ENCODE results near the gene KLHL2. TPM values are rescaled to one million over a fixed set of nuclear protein-coding genes. Genes with fewer than 3 reads are reported as not detected.
"Not testable (repeated sequence)": the region's sequence is repeated elsewhere in the genome, so short reads cannot be mapped to it uniquely, and the experiment has no call there.

Gene KLHL2, protein sequence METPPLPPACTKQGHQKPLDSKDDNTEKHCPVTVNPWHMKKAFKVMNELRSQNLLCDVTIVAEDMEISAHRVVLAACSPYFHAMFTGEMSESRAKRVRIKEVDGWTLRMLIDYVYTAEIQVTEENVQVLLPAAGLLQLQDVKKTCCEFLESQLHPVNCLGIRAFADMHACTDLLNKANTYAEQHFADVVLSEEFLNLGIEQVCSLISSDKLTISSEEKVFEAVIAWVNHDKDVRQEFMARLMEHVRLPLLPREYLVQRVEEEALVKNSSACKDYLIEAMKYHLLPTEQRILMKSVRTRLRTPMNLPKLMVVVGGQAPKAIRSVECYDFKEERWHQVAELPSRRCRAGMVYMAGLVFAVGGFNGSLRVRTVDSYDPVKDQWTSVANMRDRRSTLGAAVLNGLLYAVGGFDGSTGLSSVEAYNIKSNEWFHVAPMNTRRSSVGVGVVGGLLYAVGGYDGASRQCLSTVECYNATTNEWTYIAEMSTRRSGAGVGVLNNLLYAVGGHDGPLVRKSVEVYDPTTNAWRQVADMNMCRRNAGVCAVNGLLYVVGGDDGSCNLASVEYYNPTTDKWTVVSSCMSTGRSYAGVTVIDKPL
- 10 to 100 TPM; 27.4 to 28.6 TPM for total RNA-seq

DNA sequence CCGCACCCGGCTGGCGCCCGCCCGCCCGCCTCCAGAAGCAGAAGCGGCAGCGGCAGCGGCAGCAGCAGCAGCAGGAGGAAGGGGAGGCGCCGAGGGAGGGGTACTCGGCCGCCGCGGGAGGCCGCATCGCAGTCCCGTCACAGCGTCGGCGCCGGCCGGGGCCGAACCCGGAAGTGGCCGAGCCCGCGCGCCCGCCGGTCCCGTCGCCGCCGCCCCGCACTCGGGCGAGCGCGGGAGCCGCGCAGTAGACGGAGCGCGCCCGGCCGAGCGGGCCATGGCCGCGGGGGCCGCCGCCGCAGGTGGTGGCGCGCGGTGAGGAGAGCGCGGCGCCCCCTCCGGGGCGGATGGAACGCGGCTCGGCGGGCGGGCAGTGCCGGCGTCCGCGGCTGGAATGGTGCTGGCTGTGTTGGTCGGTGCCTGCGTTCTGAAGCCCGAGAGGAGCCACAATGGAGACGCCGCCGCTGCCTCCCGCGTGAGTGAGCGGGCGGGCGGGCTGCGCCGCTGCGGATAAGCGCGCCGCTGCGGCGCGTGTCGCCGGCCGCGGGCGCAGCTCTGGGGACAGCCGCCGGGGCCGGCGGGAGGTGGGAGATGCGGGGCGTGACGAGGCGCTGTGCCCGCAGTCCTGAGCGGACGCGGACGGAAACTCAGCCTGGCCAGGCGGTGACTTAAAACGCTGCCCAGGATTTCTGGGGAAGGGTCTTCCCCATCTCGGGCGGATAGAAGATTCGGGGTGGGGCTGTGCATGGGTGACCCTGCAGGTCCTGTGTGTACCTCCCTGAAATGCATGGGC is at the start of gene KLHL2:
TSS of gene KLHL2 (plus strand) at position 131 of the 790 bp plus-strand sequence. CDS start at position 447, 316 bp downstream.
- POLR2A ChIA-PET: interaction anchor here (1.0 to 1.8 kb wide), 2 partner anchors 10 to 116 kb away, joined by 4 read pairs; no protein-coding TSS in a partner anchor
- H3K9me3 Mint-ChIP-seq: no peaks in the 10 kb centered on the region
- peak within 1 kb of the TSS; percentile 89 for H3K4me3 Mint-ChIP-seq
- H3K27me3 Mint-ChIP-seq: no peaks in the 10 kb centered on the region
- H3K27ac Mint-ChIP-seq: peak within 1 kb of the TSS; percentile 79
- peaks cover 16% of the 10 kb centered on the region for H3K36me3 Mint-ChIP-seq (ENCODE audit: low read depth)
- DNase-seq: peak; percentile 77
- H3K4me1 Mint-ChIP-seq: peaks cover 67% of the 10 kb centered on the region
- CTCF ChIA-PET: interaction anchor here (1.6 kb wide), 1 partner anchor 95 kb away, joined by 5 read pairs; the partner anchor contains the start of gene TMEM192

DNA sequence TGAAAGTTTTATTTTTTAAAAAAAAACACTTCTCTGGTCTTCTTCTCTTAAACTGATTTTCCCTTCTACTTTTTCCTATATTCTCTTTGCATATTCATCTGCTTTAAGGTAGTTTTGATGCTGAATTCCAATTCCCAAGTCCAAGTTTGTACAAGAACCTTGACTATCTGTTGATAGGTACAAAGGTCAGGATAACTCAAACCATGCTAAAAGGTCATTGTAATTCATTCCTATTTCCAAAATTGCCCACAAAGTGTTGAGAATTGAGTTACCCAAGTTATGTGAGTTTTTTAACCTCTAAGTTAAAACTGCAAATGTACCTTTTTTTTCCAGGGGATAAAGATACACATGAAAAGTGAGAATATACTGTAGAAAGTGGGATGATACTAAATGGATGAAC is 48.6 kb upstream of the KLHL2 start:
- POLR2A ChIA-PET: no interaction called here
- Mint-ChIP-seq H3K36me3 (ENCODE audit: low read depth) (no peaks in the 10 kb centered on the region), H3K27me3 (peaks cover 16% of the 10 kb centered on the region), H3K4me1 (no peaks in the 10 kb centered on the region), H3K9me3 (peaks cover 3% of the 10 kb centered on the region), H3K4me3 (no peak overlapping the region), H3K27ac (no peak overlapping the region)
- CTCF ChIA-PET: no interaction called here
- DNase-seq: no peak

DNA sequence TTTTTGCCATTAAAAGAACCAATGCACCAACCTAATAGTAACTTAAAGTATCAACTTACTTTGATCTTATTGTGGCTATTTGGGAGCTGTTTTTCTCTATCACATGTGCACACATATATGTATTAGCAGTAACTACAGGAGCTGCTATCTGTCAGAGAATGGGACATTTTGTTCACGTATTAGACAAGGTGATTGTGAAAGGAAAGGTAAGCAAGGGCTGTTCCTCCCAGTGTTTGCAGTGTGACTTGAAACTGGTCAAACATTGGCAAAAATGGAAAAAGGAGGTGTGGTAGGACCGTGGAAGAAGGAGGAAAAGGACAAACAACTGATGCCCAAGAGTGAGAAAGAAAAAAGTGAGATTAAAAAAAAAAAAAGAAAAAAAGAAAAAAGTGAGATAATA is 43.1 kb upstream of the KLHL2 start:
- peaks cover 28% of the 10 kb centered on the region for H3K27me3 Mint-ChIP-seq
- CTCF ChIA-PET: no interaction called here
- H3K36me3 Mint-ChIP-seq (ENCODE audit: low read depth): no peaks in the 10 kb centered on the region
- no peak overlapping the region for H3K4me3 Mint-ChIP-seq
- no peaks in the 10 kb centered on the region for H3K4me1 Mint-ChIP-seq
- POLR2A ChIA-PET: no interaction called here
- H3K9me3 Mint-ChIP-seq: peaks cover 3% of the 10 kb centered on the region
- no peak overlapping the region for H3K27ac Mint-ChIP-seq
- no peak for DNase-seq

DNA sequence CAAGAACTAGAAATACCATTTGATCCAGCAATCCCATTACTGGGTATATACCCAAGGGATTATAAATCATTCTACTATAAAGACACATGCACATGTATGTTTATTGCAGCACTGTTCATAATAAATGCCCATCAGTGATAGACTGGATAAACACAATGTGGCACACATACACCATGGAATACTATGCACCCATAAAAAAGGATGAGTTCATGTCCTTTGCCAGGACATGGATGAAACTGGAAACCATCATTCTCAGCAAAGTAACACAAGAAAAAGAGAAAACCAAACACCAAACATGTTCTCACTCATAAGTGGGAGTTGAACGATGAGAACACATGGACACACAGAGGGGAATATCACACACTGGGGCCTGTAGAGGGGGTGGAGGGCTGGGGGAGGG is 40.5 kb upstream of the KLHL2 start:
- CTCF ChIA-PET; H3K9me3 Mint-ChIP-seq; H3K4me1 Mint-ChIP-seq; H3K36me3 Mint-ChIP-seq (ENCODE audit: low read depth); H3K27ac Mint-ChIP-seq; H3K4me3 Mint-ChIP-seq; POLR2A ChIA-PET; DNase-seq: not testable (repeated sequence)
- H3K27me3 Mint-ChIP-seq: peaks cover 27% of the 10 kb centered on the region

DNA sequence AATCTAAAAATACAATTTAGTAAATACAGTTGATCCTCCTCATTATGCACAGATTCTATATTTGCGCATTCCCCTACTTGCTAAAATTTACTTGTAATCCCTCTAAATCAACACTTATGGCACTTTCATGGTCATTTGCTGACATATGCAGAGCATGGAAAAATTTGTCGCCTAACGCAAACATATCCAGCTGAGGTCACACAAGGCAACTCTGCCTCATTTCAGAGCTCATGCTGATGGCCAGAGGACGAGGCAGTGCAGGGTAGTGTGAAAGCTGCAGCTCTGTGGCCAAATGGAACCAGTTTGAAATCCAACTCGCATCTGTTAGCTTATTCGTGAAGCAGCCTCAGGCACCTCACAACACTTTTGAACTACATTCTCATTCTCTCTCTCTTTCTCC is 39.7 kb upstream of the KLHL2 start:
- ChIA-PET CTCF (no interaction called here), POLR2A (no interaction called here)
- DNase-seq: no peak
- peaks cover 3% of the 10 kb centered on the region for H3K9me3 Mint-ChIP-seq
- H3K36me3 Mint-ChIP-seq (ENCODE audit: low read depth): no peaks in the 10 kb centered on the region
- H3K27me3 Mint-ChIP-seq: peaks cover 29% of the 10 kb centered on the region
- H3K4me1 Mint-ChIP-seq: no peaks in the 10 kb centered on the region
- no peak overlapping the region for H3K27ac Mint-ChIP-seq
- no peak overlapping the region for H3K4me3 Mint-ChIP-seq

DNA sequence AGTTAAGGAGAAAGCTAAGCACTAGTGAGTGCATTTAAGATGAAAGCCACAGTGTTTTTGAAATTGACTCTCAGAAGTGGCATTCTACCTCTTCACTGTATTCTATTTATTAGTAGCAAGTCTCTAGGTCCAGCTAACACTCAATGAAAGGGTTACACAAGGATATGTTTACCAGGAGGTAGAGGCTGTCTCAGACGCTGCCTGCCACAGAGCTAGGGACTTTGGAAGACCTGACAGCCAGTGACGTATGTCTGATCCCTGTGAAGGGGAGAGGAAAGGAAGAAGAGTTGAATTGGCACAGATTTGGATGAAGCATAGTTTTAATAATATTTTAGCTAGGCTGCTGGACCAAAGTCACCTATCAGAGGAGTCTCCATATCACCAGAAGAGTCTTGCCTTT is 36.5 kb upstream of the KLHL2 start:
- POLR2A ChIA-PET: no interaction called here
- Mint-ChIP-seq H3K27ac (no peak overlapping the region), H3K4me3 (no peak overlapping the region), H3K4me1 (no peaks in the 10 kb centered on the region), H3K36me3 (ENCODE audit: low read depth) (no peaks in the 10 kb centered on the region), H3K9me3 (peaks cover 3% of the 10 kb centered on the region), H3K27me3 (peaks cover 20% of the 10 kb centered on the region)
- CTCF ChIA-PET: no interaction called here
- DNase-seq: no peak

DNA sequence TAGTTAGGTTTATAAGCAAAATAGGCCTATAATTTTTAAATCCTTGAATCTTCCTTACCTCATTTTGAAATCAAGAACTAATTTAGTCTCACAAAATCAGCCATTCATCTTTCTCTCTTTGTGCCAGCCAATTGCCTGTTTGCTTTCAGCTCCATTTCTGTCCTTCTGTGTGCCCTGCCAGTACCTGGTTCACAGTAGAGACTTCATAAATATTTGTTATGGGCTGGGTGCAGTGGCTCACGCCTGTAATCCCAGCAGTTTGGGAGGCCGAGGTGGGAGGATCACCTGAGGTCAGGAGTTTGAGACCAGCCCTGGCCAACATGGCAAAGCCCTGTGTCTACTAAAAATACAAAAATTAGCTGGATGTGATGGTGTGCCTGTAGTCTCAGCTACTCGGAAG is 31.9 kb upstream of the KLHL2 start:
- H3K36me3 Mint-ChIP-seq (ENCODE audit: low read depth); H3K9me3 Mint-ChIP-seq; H3K4me3 Mint-ChIP-seq; POLR2A ChIA-PET; DNase-seq; H3K27ac Mint-ChIP-seq; H3K4me1 Mint-ChIP-seq: not testable (repeated sequence)
- peaks cover 12% of the 10 kb centered on the region for H3K27me3 Mint-ChIP-seq
- CTCF ChIA-PET: interaction anchor here (1.9 kb wide), 1 partner anchor 45 kb away, joined by 4 read pairs; no protein-coding TSS in a partner anchor

DNA sequence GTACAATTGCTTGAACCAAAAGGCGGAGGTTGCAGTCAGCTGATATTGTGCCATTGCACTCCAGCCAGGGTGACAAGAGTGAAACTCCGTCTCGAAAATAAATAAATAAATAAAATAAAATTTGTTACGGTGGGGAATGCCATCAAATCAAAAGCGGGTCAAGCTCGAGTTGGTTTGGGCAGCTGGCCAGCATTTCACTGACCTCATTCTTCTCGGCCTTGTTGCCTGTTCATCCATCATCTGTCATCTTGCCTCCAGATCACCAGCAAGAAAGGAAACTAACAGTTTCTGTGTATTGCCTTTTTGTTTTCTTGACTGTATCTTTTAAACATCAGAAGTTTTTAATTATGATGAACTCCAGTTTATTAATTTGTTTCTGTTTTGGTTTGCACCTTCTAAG is 31.5 kb upstream of the KLHL2 start:
- ChIA-PET CTCF (interaction anchor here (1.9 kb wide), 1 partner anchor 45 kb away, joined by 4 read pairs; no protein-coding TSS in a partner anchor), POLR2A (no interaction called here)
- DNase-seq: no peak
- no peak overlapping the region for H3K27ac Mint-ChIP-seq
- H3K4me1 Mint-ChIP-seq: no peaks in the 10 kb centered on the region
- H3K27me3 Mint-ChIP-seq: peaks cover 12% of the 10 kb centered on the region
- H3K9me3 Mint-ChIP-seq: no peaks in the 10 kb centered on the region
- H3K4me3 Mint-ChIP-seq: no peak overlapping the region
- no peaks in the 10 kb centered on the region for H3K36me3 Mint-ChIP-seq (ENCODE audit: low read depth)

DNA sequence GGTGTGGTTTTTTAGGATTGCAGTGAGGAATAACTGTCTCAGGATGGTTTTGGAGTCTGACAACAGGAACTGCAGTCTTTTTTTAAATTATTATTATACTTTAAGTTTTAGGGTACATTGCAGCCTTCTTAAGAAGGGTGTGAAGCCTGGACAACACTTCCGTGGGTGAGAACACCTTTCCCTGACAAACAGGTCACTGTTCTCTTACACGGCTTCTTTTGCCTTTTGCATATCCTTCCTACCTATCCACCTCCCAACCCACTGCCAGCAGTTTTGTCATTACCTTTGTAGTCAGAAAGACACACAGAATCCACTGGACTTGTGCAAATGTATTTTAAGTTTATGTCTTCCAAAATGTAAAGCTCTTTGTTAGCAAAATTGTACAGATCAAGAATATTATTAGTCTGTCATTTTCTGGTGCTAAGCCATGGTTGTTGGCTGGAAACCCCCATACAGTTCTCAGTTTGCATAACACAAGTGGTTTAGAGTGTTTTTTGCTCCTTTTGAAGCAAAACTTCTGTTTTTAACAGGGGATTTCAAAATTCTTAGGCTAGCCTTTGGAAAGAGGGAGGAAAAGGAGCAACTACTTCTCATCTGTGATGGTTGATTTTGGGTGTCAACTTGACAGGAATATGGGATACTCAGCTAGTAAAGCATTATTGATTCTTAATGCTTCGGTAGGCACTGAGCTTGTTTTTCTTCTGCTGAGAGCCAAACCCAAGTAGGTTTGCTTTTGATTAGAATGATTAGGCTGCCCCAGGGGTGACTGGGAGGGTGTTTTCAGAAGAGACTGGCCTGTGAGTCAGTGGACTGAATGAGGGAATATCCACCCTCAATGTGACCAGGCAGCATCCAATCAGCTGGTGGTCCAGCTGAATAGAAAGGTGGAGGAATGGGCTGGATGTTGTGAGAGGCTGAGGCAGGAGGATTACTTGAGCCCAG is 29.4 kb upstream of the KLHL2 start:
- Mint-ChIP-seq H3K36me3 (ENCODE audit: low read depth) (no peaks in the 10 kb centered on the region), H3K27me3 (peaks cover 8% of the 10 kb centered on the region), H3K27ac (no peak overlapping the region), H3K4me1 (no peaks in the 10 kb centered on the region), H3K4me3 (no peak overlapping the region), H3K9me3 (no peaks in the 10 kb centered on the region)
- CTCF ChIA-PET: interaction anchor here (0.9 kb wide), 2 partner anchors 25 to 65 kb away, joined by 3 read pairs; no protein-coding TSS in a partner anchor
- DNase-seq: no peak
- POLR2A ChIA-PET: no interaction called here

DNA sequence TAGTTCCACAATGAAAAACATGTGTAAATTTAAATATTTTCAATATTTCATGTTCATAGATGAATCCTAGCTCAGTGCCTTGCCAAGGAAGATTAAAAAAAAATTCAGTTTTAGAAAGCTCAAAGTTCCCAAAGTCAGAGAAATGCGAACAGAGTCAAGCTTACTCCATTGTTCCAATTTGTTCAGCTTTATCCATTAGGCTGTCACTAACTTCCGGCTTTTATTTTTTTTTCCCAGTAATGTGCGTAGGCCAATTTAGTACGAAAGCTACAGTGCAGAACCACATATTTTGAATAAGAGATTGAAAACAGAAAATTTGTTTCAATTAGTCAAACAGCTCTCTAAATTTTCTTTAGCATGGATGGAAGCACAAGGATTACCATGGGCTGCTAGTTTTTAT is 23.1 kb upstream of the KLHL2 start:
- no peak overlapping the region for H3K27ac Mint-ChIP-seq
- no peaks in the 10 kb centered on the region for H3K9me3 Mint-ChIP-seq
- POLR2A ChIA-PET: no interaction called here
- CTCF ChIA-PET: interaction anchor here (0.6 kb wide), 1 partner anchor 10 kb away, joined by 3 read pairs; no protein-coding TSS in a partner anchor
- no peaks in the 10 kb centered on the region for H3K36me3 Mint-ChIP-seq (ENCODE audit: low read depth)
- DNase-seq: no peak
- H3K4me3 Mint-ChIP-seq: no peak overlapping the region
- peaks cover 7% of the 10 kb centered on the region for H3K27me3 Mint-ChIP-seq
- no peaks in the 10 kb centered on the region for H3K4me1 Mint-ChIP-seq

DNA sequence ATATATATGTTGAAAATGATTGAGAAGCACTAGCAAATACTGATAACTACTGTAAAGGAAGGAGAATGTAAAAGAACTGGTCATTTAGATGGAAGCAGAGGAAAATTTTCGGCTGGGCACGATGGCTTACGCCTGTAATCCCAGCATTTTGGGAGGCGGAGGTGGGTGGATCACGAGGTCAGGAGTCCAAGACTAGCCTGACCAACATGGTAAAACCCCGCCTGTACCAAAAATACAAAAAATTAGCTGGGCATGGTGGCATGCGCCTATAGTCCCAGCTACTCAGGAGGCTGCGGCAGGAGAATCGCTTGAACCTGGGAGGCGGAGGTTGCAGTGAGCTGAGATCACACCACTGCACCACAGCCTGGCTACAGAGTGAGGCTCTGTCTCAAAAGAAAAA is 22.4 kb upstream of the KLHL2 start:
- CTCF ChIA-PET; DNase-seq; H3K27me3 Mint-ChIP-seq; H3K4me3 Mint-ChIP-seq; H3K27ac Mint-ChIP-seq; H3K36me3 Mint-ChIP-seq (ENCODE audit: low read depth); H3K4me1 Mint-ChIP-seq; H3K9me3 Mint-ChIP-seq: not testable (repeated sequence)
- POLR2A ChIA-PET: interaction anchor here (0.7 kb wide), 1 partner anchor 72 kb away, joined by 5 read pairs; no protein-coding TSS in a partner anchor

DNA sequence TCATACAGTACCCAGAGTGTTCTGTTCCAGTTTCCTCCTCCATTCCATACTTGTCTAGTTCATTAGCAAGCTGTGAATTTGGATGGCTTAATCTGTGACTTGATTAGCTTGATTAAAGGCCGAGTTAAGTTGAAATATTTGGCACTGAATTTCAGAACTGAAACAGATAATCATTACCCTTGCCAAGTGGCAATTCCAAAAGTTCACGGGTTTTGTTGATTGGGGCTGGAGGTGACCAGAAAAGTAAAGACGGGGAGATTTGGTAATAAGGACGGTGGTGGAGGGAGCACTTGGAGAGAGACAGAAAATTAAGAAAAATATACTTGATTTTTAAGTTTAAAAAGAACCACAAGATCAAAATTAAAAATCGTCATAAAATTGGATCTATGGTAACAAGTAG is 21.9 kb upstream of the KLHL2 start:
- ChIA-PET POLR2A (interaction anchor here (0.7 kb wide), 1 partner anchor 72 kb away, joined by 5 read pairs; no protein-coding TSS in a partner anchor), CTCF (no interaction called here)
- H3K27ac Mint-ChIP-seq: no peak overlapping the region

More for the DNA sequence above, 21.9 kb upstream of the KLHL2 start:
- H3K4me3 Mint-ChIP-seq: no peak overlapping the region
- H3K4me1 Mint-ChIP-seq: peaks cover 2% of the 10 kb centered on the region
- H3K9me3 Mint-ChIP-seq: no peaks in the 10 kb centered on the region
- no peak for DNase-seq
- no peaks in the 10 kb centered on the region for H3K36me3 Mint-ChIP-seq (ENCODE audit: low read depth)
- H3K27me3 Mint-ChIP-seq: peaks cover 7% of the 10 kb centered on the region

All from activated CD4-positive, alpha-beta memory T cell treated with anti-CD3 and anti-CD28 coated beads, Interleukin-2, amount 10 ng/mL, durations not matched to agents 7 days and 5 days (primary cell).